Measurements from ENCODE around the gene PEX13.
"Not testable (repeated sequence)": the region's sequence is repeated elsewhere in the genome, so short reads cannot be mapped to it uniquely, and the experiment has no call there.

Gene PEX13

GRCh38 chr2:61018798-61019197, 1.3 kb downstream of the PEX13 start:
- H3K27ac ChIP-seq = no peak overlapping the region

GRCh38 chr2:61021228-61021660, 3.7 kb downstream of the PEX13 start:
- no peak overlapping the region for H3K27ac ChIP-seq
- TF ChIP-seq ZFX (IDR thresholded peaks at IDR 0.05) (no peak), CTCF (conservative IDR thresholded peaks at IDR 0.05) (no peak)

More at GRCh38 chr2:61018798-61019197, 1.3 kb downstream of the PEX13 start:
- TF ChIP-seq CTCF (conservative IDR thresholded peaks at IDR 0.05) (no peak), ZFX (IDR thresholded peaks at IDR 0.05) (no peak)

- TF ChIP-seq ZFX (IDR thresholded peaks at IDR 0.05) (no peak), CTCF (conservative IDR thresholded peaks at IDR 0.05) (no peak)
- H3K27ac ChIP-seq = no peak overlapping the region
These were observed 6.2 kb downstream of the PEX13 start for GRCh38 chr2:61023670-61024069.

- TF ChIP-seq CTCF (conservative IDR thresholded peaks at IDR 0.05) = no peak
- no peak for TF ChIP-seq ZFX (IDR thresholded peaks at IDR 0.05)
These were observed 12.0 kb downstream of the PEX13 start for GRCh38 chr2:61029533-61029932.

GRCh38 chr2:61034592-61034991, 17.1 kb downstream of the PEX13 start:
- H3K27ac ChIP-seq = not testable (repeated sequence)

More at GRCh38 chr2:61029533-61029932, 12.0 kb downstream of the PEX13 start:
- no peak overlapping the region for H3K27ac ChIP-seq

GRCh38 chr2:61036643-61037042, 19.1 kb downstream of the PEX13 start:
- not testable (repeated sequence) for H3K27ac ChIP-seq

GRCh38 chr2:61042807-61043206, 25.3 kb downstream of the PEX13 start:
- H3K27ac ChIP-seq = no peak overlapping the region
- TF ChIP-seq CTCF (conservative IDR thresholded peaks at IDR 0.05) = no peak
- TF ChIP-seq ZFX (IDR thresholded peaks at IDR 0.05) = no peak

GRCh38 chr2:61044636-61045035, 27.1 kb downstream of the PEX13 start:
- TF ChIP-seq ZFX (IDR thresholded peaks at IDR 0.05) (no peak), CTCF (conservative IDR thresholded peaks at IDR 0.05) (no peak)

GRCh38 chr2:61045226-61045625, 27.7 kb downstream of the PEX13 start:
- H3K27ac ChIP-seq = no peak overlapping the region
- no peak for TF ChIP-seq CTCF (conservative IDR thresholded peaks at IDR 0.05)

More at GRCh38 chr2:61044636-61045035, 27.1 kb downstream of the PEX13 start:
- no peak overlapping the region for H3K27ac ChIP-seq
